GM12892 (cell line): Measurements from ENCODE around the gene ARFGAP1.

Experiments
- DNase-seq: peaks from one replicate; pipeline ENCODE4 v3.0.0; 2011; ENCODE audit not compliant: insufficient read length
- FAIRE-seq: peaks from 2 replicates; lab custom pipeline; 2011; peaks lifted over from hg19 to GRCh38; lab: Jason Lieb, UNC
- POLR2A ChIP-seq: IDR thresholded peaks from 2 replicates; pipeline ENCODE4 v1.6.1; 2011; ENCODE audit warnings: low read depth, low read length, control low read depth
- POLR2AphosphoS5 ChIP-seq: IDR thresholded peaks from 2 replicates; pipeline ENCODE4 v1.6.1; 2011; ENCODE audit warnings: low read depth, low read length, control low read depth
- TAF1 ChIP-seq: IDR thresholded peaks from 2 replicates; pipeline ENCODE4 v1.6.1; 2011; ENCODE audit warnings: low read depth, mild to moderate bottlenecking, control low read depth, low read length, borderline replicate concordance

ARFGAP1 gene

DNA sequence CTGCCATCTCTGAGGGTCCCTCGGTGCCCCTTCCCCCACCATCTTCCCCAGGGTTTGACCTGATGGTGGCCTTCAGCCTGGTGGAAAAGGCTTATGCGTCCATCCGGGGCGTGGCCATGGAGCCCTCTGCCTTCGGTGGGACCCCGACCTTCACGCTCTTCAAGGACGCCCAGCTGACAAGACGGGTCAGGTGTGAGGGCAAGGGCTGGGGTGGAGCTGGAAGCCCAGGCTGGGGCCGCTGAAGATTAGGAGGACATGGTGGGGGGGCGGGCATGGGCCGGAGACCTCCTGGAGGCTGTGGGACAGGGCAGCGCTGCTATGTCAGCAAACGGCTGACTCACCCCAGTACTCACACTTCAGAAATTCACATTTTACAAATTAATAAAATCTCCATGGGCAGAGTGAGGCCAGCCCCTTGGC, 43.9 kb downstream of the ARFGAP1 start:
- no peak for TF ChIP-seq POLR2A
- no peak for DNase-seq
- FAIRE-seq, result no peak

DNA sequence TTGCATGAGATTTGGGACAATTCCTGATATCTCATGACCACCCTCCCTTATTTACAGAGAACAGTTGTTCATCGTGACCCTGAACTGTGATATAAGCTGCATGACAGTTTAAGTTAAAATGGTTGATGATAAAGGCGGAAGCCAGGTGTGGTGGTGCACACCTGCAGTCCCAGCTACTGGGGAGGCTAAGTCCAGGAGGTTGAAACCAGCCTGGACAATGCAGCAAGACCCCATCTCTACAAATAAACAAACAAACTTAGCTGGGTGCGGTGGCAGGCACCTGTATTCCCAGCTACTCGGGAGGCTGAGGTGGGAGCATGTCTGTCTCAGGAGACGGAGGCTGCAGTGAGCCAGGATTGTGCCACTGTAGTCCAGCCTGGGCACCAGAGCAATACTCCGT, 44.4 kb downstream of the ARFGAP1 start:
- no peak for TF ChIP-seq POLR2AphosphoS5
- TF ChIP-seq TAF1, result no peak
- TF ChIP-seq POLR2A, result no peak
- FAIRE-seq, result no peak
- DNase-seq, result no peak

DNA sequence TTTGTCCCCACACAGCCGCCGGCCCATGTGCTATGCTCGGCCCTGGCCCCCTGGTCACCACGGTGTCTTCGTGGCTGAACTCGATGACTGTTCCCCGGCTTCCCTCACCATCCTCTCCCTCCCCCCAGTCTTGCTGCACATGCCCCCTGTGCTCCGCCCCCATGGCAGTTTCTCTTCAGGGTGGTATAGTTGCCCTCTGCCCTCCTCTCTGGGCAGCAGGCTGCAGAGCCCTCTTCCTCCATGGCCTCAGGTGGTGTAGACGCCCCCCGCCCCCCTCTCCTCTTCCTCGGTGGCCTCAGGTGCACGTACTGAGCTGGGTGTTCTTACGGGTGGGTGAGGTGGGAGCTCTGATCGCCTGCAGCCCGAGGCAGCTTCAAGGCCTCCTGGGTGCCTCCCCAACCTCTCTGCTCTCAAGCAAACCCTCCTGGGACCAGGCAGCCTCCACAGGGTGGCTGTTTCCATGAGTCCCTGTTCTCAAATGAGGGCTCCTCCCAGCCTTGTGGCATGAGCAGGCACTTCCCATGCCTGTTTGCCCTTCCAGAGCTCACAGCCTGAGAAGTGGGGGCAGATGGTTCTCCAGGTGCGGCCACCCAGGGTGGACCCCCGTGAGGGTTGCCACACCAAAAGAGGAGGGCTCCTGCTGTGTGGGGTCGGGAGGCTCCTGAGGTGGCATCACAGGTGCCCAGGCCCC, 45.1 kb downstream of the ARFGAP1 start:
- TF ChIP-seq POLR2AphosphoS5, result no peak
- no peak for TF ChIP-seq POLR2A
- TF ChIP-seq TAF1, result no peak
- FAIRE-seq (no peak), DNase-seq (no peak)

DNA sequence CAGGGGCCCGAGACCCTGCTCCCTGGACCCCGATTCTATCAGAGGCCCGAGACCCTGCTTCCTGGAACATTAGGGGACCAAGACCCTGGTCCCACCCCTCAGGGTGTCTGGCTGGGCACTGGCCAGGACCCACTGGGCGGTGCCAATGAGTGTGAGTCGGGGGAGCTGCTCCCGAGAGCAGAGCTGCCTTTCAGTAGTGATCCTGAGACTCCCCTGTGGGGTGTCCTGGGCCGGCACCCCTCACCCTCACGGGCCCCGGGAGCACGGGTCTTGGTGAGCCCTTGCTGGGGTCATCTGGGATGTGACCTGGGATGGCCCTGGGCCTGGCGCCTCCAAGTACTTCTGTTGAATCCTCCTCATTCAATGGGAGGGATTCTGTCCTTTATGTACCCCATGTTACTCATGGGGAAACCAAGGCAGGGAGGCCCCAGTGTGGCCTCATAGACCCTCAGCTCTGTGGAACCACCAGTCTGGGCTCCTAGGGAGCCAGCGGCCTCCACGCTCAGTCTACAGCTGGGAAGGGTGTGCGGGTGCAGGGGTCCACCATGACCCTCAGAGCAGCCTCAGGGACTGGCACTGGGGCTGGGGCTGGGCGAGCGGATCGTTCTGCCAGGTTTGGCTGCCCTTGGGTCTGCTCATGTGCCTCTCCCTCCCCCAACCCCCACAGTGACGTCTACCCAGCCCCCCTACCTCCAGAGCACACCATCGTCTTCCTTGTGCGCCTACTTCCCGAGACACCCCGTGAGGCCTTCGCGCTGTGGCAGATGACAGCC, 46.0 kb downstream of the ARFGAP1 start:
- DNase-seq, result no peak
- no peak for FAIRE-seq
- no peak for TF ChIP-seq TAF1
- no peak for TF ChIP-seq POLR2AphosphoS5
- no peak for TF ChIP-seq POLR2A

DNA sequence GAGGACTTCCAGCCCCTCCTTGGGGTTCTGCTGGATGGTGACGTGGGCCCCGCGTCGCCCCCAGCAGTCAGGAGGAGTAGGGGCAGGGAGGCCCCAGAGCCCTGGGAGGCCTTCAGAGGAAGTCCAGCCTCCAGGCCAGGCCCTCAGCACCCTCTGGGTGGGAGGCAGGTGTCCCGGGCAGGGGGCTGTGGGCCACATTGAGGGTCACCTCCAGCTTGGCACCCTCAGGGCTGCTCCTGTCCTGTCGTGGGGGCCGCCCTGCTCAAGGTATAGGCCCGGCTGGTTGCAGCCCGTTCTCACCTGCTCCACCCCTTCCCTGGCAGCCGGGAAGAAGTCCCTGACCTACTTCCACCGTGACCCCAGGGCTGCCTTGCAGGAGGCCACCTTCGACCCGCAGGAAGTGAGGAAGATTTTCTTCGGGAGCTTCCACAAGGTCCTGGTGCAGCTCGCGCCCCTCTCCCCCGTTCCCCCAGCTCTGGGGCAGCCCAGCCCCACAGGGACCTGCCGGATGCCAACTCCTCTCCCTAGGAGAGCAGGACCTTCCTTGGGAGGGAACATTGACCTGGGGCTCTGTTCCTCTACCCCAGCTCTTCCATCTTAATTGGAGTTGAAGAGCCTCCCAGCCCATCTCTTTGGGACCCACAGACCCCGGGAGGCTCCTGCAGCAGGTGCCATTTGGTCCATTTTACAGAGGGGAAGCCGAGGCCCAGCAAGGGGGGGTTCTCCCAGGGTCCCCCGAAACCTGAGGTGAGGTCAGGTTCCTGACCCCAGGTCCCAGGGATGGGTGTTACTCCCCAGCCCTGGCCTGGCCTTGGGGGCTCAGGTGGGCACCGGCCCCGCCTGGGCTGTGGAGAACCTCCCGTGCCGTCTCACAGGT, 46.8 kb downstream of the ARFGAP1 start:
- no peak for TF ChIP-seq TAF1
- no peak for TF ChIP-seq POLR2A
- no peak for TF ChIP-seq POLR2AphosphoS5
- FAIRE-seq, result no peak
- DNase-seq, result no peak

GRCh38 chr20:63320041-63320511, 47.5 kb downstream of the ARFGAP1 start:
- TF ChIP-seq TAF1, result no peak
- no peak for TF ChIP-seq POLR2A
- no peak for TF ChIP-seq POLR2AphosphoS5
- FAIRE-seq, result no peak
- DNase-seq, result no peak

- no peak for TF ChIP-seq POLR2A
- no peak for TF ChIP-seq POLR2AphosphoS5
- no peak for TF ChIP-seq TAF1
- FAIRE-seq (no peak), DNase-seq (no peak)
These were observed 48.1 kb downstream of the ARFGAP1 start for GRCh38 chr20:63320616-63321147.

DNA sequence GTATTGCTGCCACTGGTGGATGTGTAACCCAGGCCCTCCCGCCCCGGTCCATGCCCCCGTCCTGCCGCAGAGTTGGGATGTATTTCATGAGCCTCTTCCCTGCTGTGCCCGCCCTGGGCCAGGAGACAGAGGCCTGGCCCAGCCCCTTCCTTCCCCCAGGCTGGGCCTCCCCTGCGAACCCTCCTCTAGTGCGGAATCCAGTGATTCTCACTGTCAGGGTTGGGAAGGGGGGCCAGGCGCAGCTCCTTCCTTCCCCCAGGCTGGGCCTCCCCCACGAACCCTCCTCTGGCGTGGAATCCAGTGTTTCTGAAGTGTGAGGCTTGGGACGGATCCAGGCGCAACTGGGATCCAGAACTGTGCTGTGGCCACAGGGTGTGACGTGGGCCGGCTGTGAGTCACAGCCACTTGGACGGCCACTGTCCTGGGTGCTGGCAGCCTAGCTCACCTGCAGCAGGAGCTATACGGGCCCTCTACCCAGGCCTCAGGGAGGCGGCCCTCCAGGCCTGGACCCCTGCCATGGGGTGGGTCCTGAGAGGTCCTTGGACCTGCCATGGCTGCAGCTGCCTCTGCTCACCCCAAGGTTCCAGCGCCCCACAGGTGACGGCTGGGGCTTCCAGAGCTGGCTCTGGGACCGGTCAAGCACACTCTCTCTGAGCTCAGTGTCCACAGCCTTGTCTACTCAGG, 48.7 kb downstream of the ARFGAP1 start:
- FAIRE-seq, result no peak
- no peak for TF ChIP-seq TAF1
- no peak for DNase-seq

DNA sequence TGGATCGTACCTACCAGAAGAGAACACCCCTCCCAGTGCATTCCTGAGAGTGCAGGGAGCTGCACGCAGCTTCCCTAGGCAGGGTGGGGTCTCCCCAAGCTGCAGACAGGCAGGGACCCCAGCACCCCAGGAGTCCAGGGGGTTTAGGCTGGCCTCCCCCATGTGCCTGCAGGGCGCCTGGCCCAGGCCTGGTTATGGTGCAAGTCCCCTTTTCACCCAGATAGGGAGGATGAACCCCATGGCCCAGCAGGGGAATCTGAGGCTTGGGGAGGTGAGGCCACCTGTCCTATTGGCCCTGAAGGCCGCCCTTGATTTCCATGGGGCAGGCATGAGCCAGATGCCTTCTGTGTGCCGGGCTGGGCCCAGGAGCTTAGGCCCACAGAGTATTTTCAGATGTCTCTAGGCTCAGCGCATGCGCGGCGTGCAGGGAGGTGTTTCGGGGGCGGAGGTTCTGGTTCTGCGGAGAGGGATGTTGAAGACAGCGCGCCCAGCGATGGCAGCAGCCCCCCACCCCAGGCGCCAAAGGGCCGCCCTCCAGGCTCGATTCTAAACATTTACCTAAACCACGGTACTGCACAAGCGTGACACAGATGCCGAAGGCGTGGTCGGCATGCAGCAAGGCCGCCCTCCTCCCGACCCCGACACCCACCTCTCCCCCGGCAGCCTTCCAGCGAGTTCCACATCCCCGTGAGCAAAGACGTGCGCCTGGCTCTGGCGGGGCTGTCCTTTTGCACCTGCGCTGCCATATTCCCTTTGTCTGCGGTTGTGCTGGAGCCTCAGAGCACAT, 49.7 kb downstream of the ARFGAP1 start:
- TF ChIP-seq POLR2A (no peak), TAF1 (no peak), POLR2AphosphoS5 (no peak)
- DNase-seq (no peak), FAIRE-seq (no peak)

DNA sequence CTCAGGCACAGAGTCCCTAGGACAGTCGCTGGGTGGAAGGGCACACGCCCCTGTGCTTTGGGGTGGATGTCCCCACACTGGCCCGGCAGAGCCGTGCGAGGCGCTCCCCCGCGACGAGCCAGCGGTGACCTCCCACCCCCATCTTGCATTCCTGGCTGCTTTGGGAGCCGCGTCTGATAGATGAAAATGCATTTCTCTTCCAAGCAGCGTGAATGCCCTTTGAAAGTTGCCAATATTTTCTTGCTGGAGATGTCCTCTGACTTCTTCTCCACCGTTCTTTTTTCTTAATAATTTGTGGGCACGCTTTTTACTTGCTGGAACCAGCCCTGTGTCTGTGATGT, 50.3 kb downstream of the ARFGAP1 start:
- FAIRE-seq, result no peak
- TF ChIP-seq POLR2AphosphoS5 (no peak), TAF1 (no peak), POLR2A (no peak)
- DNase-seq, result no peak
